Urinary bladder (tissue), 4 donors: ENCODE data around the gene ABL2. TPM values are rescaled to one million over a fixed set of nuclear protein-coding genes. Genes with fewer than 3 reads are reported as not detected.
A peak's percentile ranks its signal among the peaks of the same experiment; 100 is the strongest.
"Not testable (repeated sequence)": the region's sequence is repeated elsewhere in the genome, so short reads cannot be mapped to it uniquely, and the experiment has no call there.

Source experiments
- DNase-seq: peaks from one replicate; pipeline ENCODE4 v3.0.0-alpha.2; 2015; ENCODE audit errors: extremely low spot score
- H3K27ac ChIP-seq: one replicate; pipeline ENCODE4 v1.5.1; 2013; ENCODE audit warnings: low read depth, mild to moderate bottlenecking, moderate library complexity
- H3K36me3 ChIP-seq: one replicate; pipeline ENCODE4 v1.6.1; 2013; ENCODE audit warnings: mild to moderate bottlenecking, moderate library complexity; ENCODE audit not compliant: insufficient read depth
- H3K4me1 ChIP-seq: one replicate; pipeline ENCODE4 v1.6.1; 2013; ENCODE audit warnings: mild to moderate bottlenecking, moderate library complexity; ENCODE audit not compliant: insufficient read depth
- H3K4me3 ChIP-seq: one replicate; pipeline ENCODE4 v1.5.1; 2013; ENCODE audit warnings: low read depth, low read length
- WGBS: extraction: QIAGEN DNeasy Blood & Tissue Kit; methylation state at CpG from one replicate; pipeline ENCODE4 v1.1.7; 2013; 5-methylcytosine and 5-hydroxymethylcytosine counted together
- polyA plus RNA-seq: library from polyadenylated mRNA; stranded (reverse); fragments of 200-250 nt; gene quantifications from one replicate; pipeline ENCODE4 v1.2.3, GENCODE V29; 2013
- total RNA-seq: library from RNA; depleted of rRNA; stranded (reverse); fragments of >200 nt; gene quantifications from one replicate; pipeline ENCODE4 v1.2.3, GENCODE V29; 2014
- donor health status: healthy with polysubstance abuse.
- donor health status: healthy.

The ABL2 gene
- total and polyA plus RNA-seq, 2 donors, result 5.9 to 17.4 TPM

- Histone ChIP-seq H3K27ac (no peak overlapping the region), H3K36me3 (no peaks in the 10 kb centered on the region), H3K4me1 (no peaks in the 10 kb centered on the region), H3K4me3 (no peak overlapping the region)
- DNase-seq, result no peak
- 78% methylated on average over 2 of the region's 2 CpGs for WGBS
Observed at GRCh38 chr1:179151908-179152682, 77.4 kb downstream of the ABL2 start.

DNA sequence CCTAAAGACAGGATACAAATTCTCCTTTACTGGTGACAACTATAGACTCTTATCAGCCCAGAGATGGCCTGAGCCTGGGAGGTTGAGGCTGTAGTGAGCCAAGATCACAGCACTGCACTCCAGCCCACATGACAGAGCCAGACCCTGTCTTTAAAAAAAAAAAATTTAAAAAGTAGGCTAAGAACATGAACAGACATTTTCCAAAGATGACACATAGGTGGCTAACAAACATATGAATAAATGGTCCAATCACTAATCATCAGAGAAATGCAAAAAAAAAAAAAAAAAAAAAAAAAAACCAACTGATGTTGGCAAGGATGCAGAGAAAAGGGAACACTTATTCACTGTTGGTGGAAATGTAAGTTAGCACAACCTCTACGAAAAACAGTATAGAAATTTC lies 82.6 kb downstream of the ABL2 start:
- no peak overlapping the region for H3K4me3 ChIP-seq
- WGBS, result 92% methylated on average over 1 of the region's 1 CpG

DNA sequence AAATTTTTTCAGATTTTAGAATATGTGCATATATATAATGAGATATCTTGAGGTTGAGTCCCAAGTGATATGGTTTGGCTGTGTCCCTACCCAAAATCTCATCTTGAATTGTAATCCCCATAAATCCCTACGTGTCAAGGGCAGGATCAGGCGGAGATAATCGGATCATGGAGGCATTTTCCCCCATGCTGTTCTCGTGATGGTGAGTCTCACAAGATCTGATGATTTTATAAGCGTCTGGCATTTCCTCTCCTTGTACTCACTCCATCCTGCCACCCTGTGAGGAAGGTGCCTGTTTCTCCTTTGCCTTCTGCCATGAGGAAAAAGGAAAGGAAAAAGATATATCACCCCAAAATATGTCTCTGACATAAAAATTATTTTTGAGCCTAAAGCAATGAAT lies 83.0 kb downstream of the ABL2 start:
- DNase-seq, result no peak
- Histone ChIP-seq H3K36me3 (no peaks in the 10 kb centered on the region), H3K4me3 (no peak overlapping the region), H3K27ac (no peak overlapping the region), H3K4me1 (peaks cover 1% of the 10 kb centered on the region)
- 78% methylated on average over 5 of the region's 5 CpGs for WGBS

More for the DNA sequence above, 82.6 kb downstream of the ABL2 start:
- DNase-seq, result no peak
- peaks cover 1% of the 10 kb centered on the region for H3K4me1 ChIP-seq
- no peaks in the 10 kb centered on the region for H3K36me3 ChIP-seq
- no peak overlapping the region for H3K27ac ChIP-seq

DNA sequence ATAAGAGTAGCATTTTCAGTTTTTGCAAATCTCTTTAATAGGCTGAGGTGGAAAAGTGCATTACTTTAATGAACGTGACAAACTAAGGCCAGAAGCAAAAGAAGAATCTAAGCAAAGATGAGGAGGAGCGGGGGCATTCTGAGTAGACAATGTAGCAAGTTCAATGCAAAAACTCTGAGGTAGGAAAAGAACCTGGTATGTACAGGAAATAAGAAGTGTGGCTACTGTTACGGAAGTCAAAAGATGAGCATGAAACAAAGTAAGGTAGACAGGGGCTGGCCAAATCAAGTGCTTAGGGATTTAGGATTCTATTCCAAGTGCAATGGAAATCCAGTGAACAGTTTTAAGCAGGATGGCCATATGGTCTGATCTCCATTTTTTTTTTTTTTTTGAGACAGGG lies 84.0 kb downstream of the ABL2 start:
- WGBS, result 96% methylated on average over 3 of the region's 3 CpGs
- no peak for DNase-seq
- no peak overlapping the region for H3K4me3 ChIP-seq
- no peaks in the 10 kb centered on the region for H3K36me3 ChIP-seq
- H3K4me1 ChIP-seq, result peaks cover 1% of the 10 kb centered on the region
- H3K27ac ChIP-seq, result no peak overlapping the region

GRCh38 chr1:179144626-179145025 lies 84.9 kb downstream of the ABL2 start:
- no peak for DNase-seq
- peaks cover 1% of the 10 kb centered on the region for H3K4me1 ChIP-seq
- no peak overlapping the region for H3K27ac ChIP-seq
- no peaks in the 10 kb centered on the region for H3K36me3 ChIP-seq
- no peak overlapping the region for H3K4me3 ChIP-seq
- 96% methylated on average over 1 of the region's 1 CpG for WGBS

GRCh38 chr1:179143322-179143721 lies 86.2 kb downstream of the ABL2 start:
- Histone ChIP-seq H3K4me3 (no peak overlapping the region), H3K36me3 (no peaks in the 10 kb centered on the region), H3K4me1 (peaks cover 1% of the 10 kb centered on the region), H3K27ac (no peak overlapping the region)
- 35% methylated on average over 3 of the region's 3 CpGs for WGBS
- DNase-seq, result no peak

GRCh38 chr1:179142889-179143299 lies 86.6 kb downstream of the ABL2 start:
- H3K4me1 ChIP-seq, result peaks cover 1% of the 10 kb centered on the region
- DNase-seq, result no peak
- no peak overlapping the region for H3K4me3 ChIP-seq
- no peak overlapping the region for H3K27ac ChIP-seq
- WGBS, result 63% methylated on average over 2 of the region's 2 CpGs
- no peaks in the 10 kb centered on the region for H3K36me3 ChIP-seq

DNA sequence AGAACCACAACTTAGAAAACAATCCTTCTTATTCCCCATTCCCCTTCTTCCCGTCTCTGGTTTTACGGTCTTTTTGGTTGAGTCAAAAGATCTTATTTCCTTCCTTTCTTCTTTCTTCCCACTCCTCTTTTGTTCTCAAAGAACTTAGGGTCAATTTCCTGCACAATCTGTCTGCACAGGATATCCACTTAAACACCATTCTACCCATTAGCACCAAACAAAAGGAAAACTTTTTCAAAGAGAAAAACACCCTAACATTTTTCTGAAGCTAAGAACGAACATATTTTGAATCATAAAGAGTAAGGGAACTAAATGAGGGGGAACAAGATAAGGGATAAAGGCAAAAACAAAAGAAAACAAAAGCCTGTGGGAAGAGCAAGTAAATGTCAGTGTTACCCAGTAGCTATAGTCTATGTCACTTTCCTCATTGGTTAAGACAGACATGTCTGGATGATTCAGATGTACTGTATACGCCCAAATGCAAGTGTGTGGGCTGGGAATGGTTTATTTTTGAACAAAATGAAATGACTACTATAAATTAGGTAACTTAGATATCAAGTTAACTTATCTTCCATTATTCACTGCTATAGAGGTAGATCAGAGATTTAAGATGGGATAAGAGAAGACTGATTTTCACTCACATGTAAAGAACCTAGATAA lies 87.8 kb downstream of the ABL2 start:
- no peaks in the 10 kb centered on the region for H3K36me3 ChIP-seq
- peaks cover 1% of the 10 kb centered on the region for H3K4me1 ChIP-seq
- DNase-seq, result no peak
- WGBS, result 67% methylated on average over 4 of the region's 4 CpGs
- no peak overlapping the region for H3K27ac ChIP-seq
- H3K4me3 ChIP-seq, result no peak overlapping the region

DNA sequence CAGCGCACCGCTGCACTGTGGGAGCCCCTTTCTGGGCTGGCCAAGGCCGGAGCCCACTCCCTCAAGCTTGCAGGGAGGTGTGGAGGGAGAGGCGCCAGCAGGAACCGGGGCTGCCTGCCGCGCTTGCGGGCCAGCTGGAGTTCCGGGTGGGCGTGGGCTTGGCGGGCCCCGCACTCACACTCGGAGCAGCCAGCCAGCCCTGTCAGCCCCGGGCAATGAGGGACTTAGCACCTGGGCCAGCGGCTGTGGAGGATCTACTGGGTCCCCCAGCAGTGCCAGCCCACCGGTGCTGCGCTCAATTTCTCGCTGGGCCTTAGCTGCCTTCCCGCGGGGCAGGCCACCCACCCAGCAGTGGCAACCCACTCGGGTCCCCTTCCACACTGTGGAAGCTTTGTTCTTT lies 90.7 kb downstream of the ABL2 start:
- not testable (repeated sequence) for H3K27ac ChIP-seq, H3K4me1 ChIP-seq, DNase-seq, H3K36me3 ChIP-seq, H3K4me3 ChIP-seq
- 98% methylated on average over 21 of the region's 21 CpGs for WGBS

GRCh38 chr1:179137617-179138255 lies 91.7 kb downstream of the ABL2 start:
- Histone ChIP-seq H3K36me3 (no peaks in the 10 kb centered on the region), H3K27ac (no peak overlapping the region), H3K4me1 (no peaks in the 10 kb centered on the region), H3K4me3 (no peak overlapping the region)
- no peak for DNase-seq
- WGBS, result 66% methylated on average over 5 of the region's 5 CpGs

GRCh38 chr1:179135707-179136106 lies 93.8 kb downstream of the ABL2 start:
- H3K36me3 ChIP-seq, H3K27ac ChIP-seq, DNase-seq, H3K4me3 ChIP-seq, H3K4me1 ChIP-seq: not testable (repeated sequence)
- 97% methylated on average over 22 of the region's 28 CpGs for WGBS

GRCh38 chr1:179135168-179135567 lies 94.3 kb downstream of the ABL2 start:
- not testable (repeated sequence) for H3K36me3 ChIP-seq, DNase-seq, H3K4me1 ChIP-seq, H3K27ac ChIP-seq, H3K4me3 ChIP-seq
- 97% methylated on average over 24 of the region's 27 CpGs for WGBS

DNA sequence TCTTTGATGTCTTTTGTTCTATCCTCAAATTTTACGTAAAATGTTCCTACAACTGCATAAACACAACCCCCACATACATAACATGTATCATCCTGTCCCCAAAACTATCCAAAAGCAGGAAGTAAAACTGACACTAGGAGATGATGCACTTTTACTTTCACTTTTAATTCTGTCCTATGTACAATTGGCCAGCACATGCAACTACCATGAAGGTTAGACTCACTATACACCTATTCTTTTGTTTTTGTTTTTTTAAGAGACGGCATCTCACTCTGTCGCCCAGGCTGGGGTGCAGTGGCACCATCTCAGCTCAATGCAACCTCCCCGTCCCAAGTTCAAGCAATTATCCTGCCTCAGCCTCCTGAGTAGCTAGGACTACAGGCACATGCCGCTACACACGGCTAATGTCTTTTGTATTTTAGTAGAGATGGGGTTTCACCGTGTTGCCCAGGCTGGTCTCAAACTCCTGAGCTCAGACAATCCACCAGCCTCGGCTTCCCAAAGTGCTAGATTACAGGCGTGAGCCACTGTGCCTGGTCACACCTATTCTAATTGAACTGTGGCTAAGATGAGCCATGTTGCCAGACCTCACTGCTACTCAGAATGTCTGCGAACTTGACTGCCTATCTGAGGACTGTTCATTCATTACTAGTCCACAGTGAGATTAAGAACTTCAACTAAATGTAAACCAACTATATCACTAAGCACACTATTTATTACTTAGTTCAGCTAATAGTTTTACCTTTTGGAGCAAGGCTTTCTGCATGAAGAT lies 99.6 kb downstream of the ABL2 start:
- WGBS, result 78% methylated on average over 10 of the region's 10 CpGs
- no peak overlapping the region for H3K27ac ChIP-seq
- H3K36me3 ChIP-seq, result no peaks in the 10 kb centered on the region
- peak overlapping the region; percentile 5 for H3K4me3 ChIP-seq
- no peaks in the 10 kb centered on the region for H3K4me1 ChIP-seq
- no peak for DNase-seq
